B cell (primary cell): ENCODE results near the gene TRIM43B. TPM values are rescaled to one million over a fixed set of nuclear protein-coding genes. Genes with fewer than 3 reads are reported as not detected.
"Not testable (repeated sequence)": the region's sequence is repeated elsewhere in the genome, so short reads cannot be mapped to it uniquely, and the experiment has no call there.

Source experiments
- ATAC-seq: fragments of 200-7000 bp; cut with Tn5 transposase; one replicate; pipeline ENCODE4 v1.10.0; 2021; ENCODE audit warnings: low read depth, mild to moderate bottlenecking, moderate number of reproducible peaks, moderate library complexity
- CTCF ChIA-PET: fragments of 350-600 bp; sonication (Branson Sonifier 250); formaldehyde crosslinking; loops from one replicate; lab custom pipeline; 2021; ENCODE audit warnings: antibody characterized with exemption, inconsistent platforms; lab: Charles Lee
- POLR2A ChIA-PET: fragments of 350-600 bp; sonication (Branson Sonifier 250); formaldehyde crosslinking; loops from one replicate; lab custom pipeline; 2021; ENCODE audit warnings: antibody characterized with exemption; lab: Charles Lee
- DNase-seq: peaks from one replicate; pipeline ENCODE4 v3.0.0; 2013
- H2AFZ ChIP-seq: 2 replicates; pipeline ENCODE4 v1.6.1; 2012; ENCODE audit warnings: mild to moderate bottlenecking, low read depth, low read length; ENCODE audit not compliant: insufficient read depth, poor library complexity, severe bottlenecking
- H3K27ac ChIP-seq, 2 donors: 1 replicate in 1 of 2; 2 replicates in 1 of 2; pipeline ENCODE4 v1.5.1; 2012 to 2013; ENCODE audit warnings: low read length in 2 of 2, mild to moderate bottlenecking in 2 of 2, moderate library complexity in 1 of 2
- H3K27me3 ChIP-seq, 4 experiments: fragments of 200-600 bp in 1 of 4; sonication (generic) in 1 of 4; replicated peaks in 1 of 4; 1 replicate in 2 of 4; 2 replicates in 2 of 4; pipeline versions ENCODE4 v1.6.1 to v1.7.0; 2013 to 2016; ENCODE audit warnings: low read length in 3 of 4, mild to moderate bottlenecking in 2 of 4, mixed read lengths in 1 of 4, moderate library complexity in 1 of 4; ENCODE audit not compliant: insufficient read depth in 4 of 4, control insufficient read depth in 3 of 4; ENCODE audit errors: control extremely low read depth in 1 of 4
- H3K36me3 ChIP-seq, 2 experiments: replicated peaks in 1 of 2; 1 replicate in 1 of 2; 2 replicates in 1 of 2; pipeline versions ENCODE4 v1.6.1 to v1.7.1; 2013; ENCODE audit warnings: low read length in 1 of 2; ENCODE audit not compliant: insufficient read depth in 2 of 2, control insufficient read depth in 1 of 2; ENCODE audit errors: control extremely low read depth in 1 of 2, extremely low read depth in 1 of 2
- H3K4me1 ChIP-seq, 2 donors: fragments of 200-600 bp in 1 of 2; sonication (generic) in 1 of 2; 1 replicate in 1 of 2; 2 replicates in 1 of 2; pipeline versions ENCODE4 v1.5.1 to v1.6.1; 2013 to 2017; ENCODE audit warnings: low read length in 2 of 2; ENCODE audit not compliant: control insufficient read depth in 2 of 2, insufficient read depth in 2 of 2
- H3K4me2 ChIP-seq: replicated peaks from 2 replicates; pipeline ENCODE3; 2012; ENCODE audit warnings: mild to moderate bottlenecking, low read depth, low read length; ENCODE audit not compliant: poor library complexity, severe bottlenecking
- H3K4me3 ChIP-seq, 5 experiments: fragments of 200-600 bp in 1 of 5; sonication (generic) in 1 of 5; 1 replicate in 3 of 5; 2 replicates in 2 of 5; pipeline versions ENCODE4 v1.5.1 to v1.7.0; 2011 to 2016; ENCODE audit warnings: low read length in 4 of 5, mild to moderate bottlenecking in 4 of 5, low read depth in 2 of 5, control low read depth in 1 of 5, moderate library complexity in 1 of 5; ENCODE audit not compliant: insufficient read depth in 1 of 5; ENCODE audit errors: control extremely low read depth in 1 of 5, extremely low read depth in 1 of 5
- H3K79me2 ChIP-seq: fragments of 200-600 bp; sonication (generic); one replicate; pipeline ENCODE4 v1.6.0; 2016; ENCODE audit warnings: low read length; ENCODE audit not compliant: control insufficient read depth, insufficient read depth
- H3K9ac ChIP-seq: fragments of 200-600 bp; sonication (generic); 2 replicates; pipeline ENCODE4 v1.6.1; 2017; ENCODE audit warnings: mild to moderate bottlenecking, low read length, moderate library complexity
- H3K9me3 ChIP-seq, 3 donors: one replicate each; pipeline versions ENCODE4 v1.6.1 to v1.7.1; 2013; ENCODE audit warnings: low read length in 2 of 3; ENCODE audit not compliant: control insufficient read depth in 2 of 3, insufficient read depth in 1 of 3; ENCODE audit errors: control extremely low read depth in 1 of 3
- H4K20me1 ChIP-seq: 2 replicates; pipeline ENCODE4 v1.6.0; 2012; ENCODE audit warnings: mild to moderate bottlenecking, low read length; ENCODE audit not compliant: insufficient read depth, control insufficient read depth, poor library complexity, severe bottlenecking
- H3K27ac Mint-ChIP-seq: one replicate; pipeline ENCODE4 v1.8.0; 2021; ENCODE audit warnings: mixed read lengths
- H3K27me3 Mint-ChIP-seq: one replicate; pipeline ENCODE4 v1.8.0; 2021; ENCODE audit warnings: mixed read lengths
- H3K4me1 Mint-ChIP-seq: one replicate; pipeline ENCODE4 v1.8.0; 2021; ENCODE audit warnings: mixed read lengths
- H3K4me3 Mint-ChIP-seq: one replicate; pipeline ENCODE4 v1.8.0; 2021; ENCODE audit warnings: mixed read lengths
- H3K9me3 Mint-ChIP-seq: one replicate; pipeline ENCODE4 v1.8.0; 2022; ENCODE audit warnings: mixed read lengths; ENCODE audit not compliant: insufficient read depth
- CTCF ChIP-seq: fragments of 200-600 bp; IDR thresholded peaks from one replicate; pipeline ENCODE4 v1.8.0; 2022; ENCODE audit warnings: antibody characterized with exemption, mild to moderate bottlenecking
- EZH2 ChIP-seq: IDR thresholded peaks from 2 replicates; pipeline ENCODE4 v1.6.1; 2012; ENCODE audit warnings: borderline replicate concordance, low read depth, mild to moderate bottlenecking, moderate library complexity, low read length; ENCODE audit not compliant: insufficient read depth, poor library complexity, severe bottlenecking
- WGBS: methylation state at CpG from one replicate; pipeline ENCODE4 v1.1.5; 2013; ENCODE audit warnings: missing lambda C conversion rate; ENCODE audit not compliant: insufficient coverage; 5-methylcytosine and 5-hydroxymethylcytosine counted together
- intact Hi-C: fragments of 100-400 bp; cut with micrococcal nuclease; formaldehyde crosslinking; loops from one replicate; pipeline ENCODE4 v1.10.0; 2022
- polyA minus RNA-seq: library from RNA; depleted of rRNA, polyadenylated mRNA; stranded (reverse); fragments of >200 nt; gene quantifications from 2 replicates; pipeline ENCODE4 v1.2.3, GENCODE V29; 2012
- polyA plus RNA-seq: library from polyadenylated mRNA; depleted of rRNA; stranded (reverse); fragments of >200 nt; gene quantifications from 2 replicates; pipeline ENCODE4 v1.2.3, GENCODE V29; 2012
- total RNA-seq, 2 donors: library from RNA; stranded (reverse); fragments of 120-200 nt in 1 of 2; gene quantifications; 1 replicate in 1 of 2; 2 replicates in 1 of 2; pipeline versions ENCODE4 v1.2.3 to v1.2.4, GENCODE V29; 2013 to 2022

The TRIM43B gene
- total RNA-seq (not detected in 2 replicates), polyA plus RNA-seq (not detected in 2 replicates), polyA minus RNA-seq (not detected in 2 replicates)
- not detected for total RNA-seq (2013)

DNA sequence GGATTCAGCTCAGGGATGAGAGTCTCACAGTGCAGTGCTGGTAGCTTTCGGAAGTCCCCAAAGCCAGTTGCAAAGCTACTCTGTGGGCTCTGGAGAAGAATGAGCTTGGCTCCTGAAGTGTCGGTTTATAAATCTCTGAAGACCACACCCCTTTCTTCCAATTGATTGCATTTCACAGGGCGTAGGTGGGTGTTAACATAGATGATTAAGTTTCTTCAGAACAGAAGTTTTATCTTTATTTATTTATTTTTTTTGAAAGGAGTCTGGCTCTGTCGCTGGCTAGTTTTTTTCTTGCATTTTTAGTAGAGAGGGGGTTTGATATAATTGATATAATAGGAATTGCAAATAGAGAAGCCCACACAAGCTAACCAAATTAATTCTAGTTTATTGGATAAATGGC, at the start of gene TRIM43B:
Gene TRIM43B, minus strand, starts transcription at position 101 of the 400 bp plus-strand sequence. CDS start 2,040 bp downstream, outside the sequence.
- H2AFZ ChIP-seq, H3K4me3 ChIP-seq, H3K9ac ChIP-seq, H3K4me3 Mint-ChIP-seq, H3K36me3 ChIP-seq, H3K27ac Mint-ChIP-seq, H3K9me3 ChIP-seq, H3K27ac ChIP-seq, POLR2A ChIA-PET, H3K9me3 Mint-ChIP-seq, DNase-seq, H3K27me3 ChIP-seq, H4K20me1 ChIP-seq, CTCF ChIA-PET, intact Hi-C loops, H3K4me2 ChIP-seq, H3K4me1 Mint-ChIP-seq, H3K4me1 ChIP-seq, ATAC-seq, H3K27me3 Mint-ChIP-seq, H3K79me2 ChIP-seq: not testable (repeated sequence)
- WGBS, result no CpG with 5 or more reads among the region's 4 CpGs

- Mint-ChIP-seq H3K27me3 (no peaks in the 10 kb centered on the region), H3K4me1 (peaks cover 31% of the 10 kb centered on the region), H3K4me3 (no peak overlapping the region), H3K9me3 (no peaks in the 10 kb centered on the region), H3K27ac (no peak overlapping the region)
- H3K4me3 ChIP-seq, result no peak overlapping the region
- H3K27ac ChIP-seq, result no peak overlapping the region
- no peak overlapping the region for H2AFZ ChIP-seq
- H3K79me2 ChIP-seq, result peaks cover 8% of the 10 kb centered on the region
- H3K4me2 ChIP-seq, result no peak overlapping the region
- H3K36me3 ChIP-seq, result peaks cover 0 to 6% of the 10 kb centered on the region in 2 experiments
- H4K20me1 ChIP-seq, result no peaks in the 10 kb centered on the region
- peaks cover 0 to under 1% (median 0%) of the 10 kb centered on the region in 3 donors for H3K9me3 ChIP-seq
- ChIA-PET CTCF (interaction anchor here (1.1 kb wide), 1 partner anchor 30 kb away, joined by 3 read pairs; no protein-coding TSS in a partner anchor), POLR2A (no interaction called here)
- TF ChIP-seq EZH2, result no peak
- no peak for TF ChIP-seq CTCF
- H3K4me1 ChIP-seq, result peaks cover 0 to 12% of the 10 kb centered on the region in 2 donors
- WGBS, result 75% methylated on average over 1 of the region's 4 CpGs
- ATAC-seq (no peak), DNase-seq (no peak)
- no peaks in the 10 kb centered on the region for H3K27me3 ChIP-seq
- H3K9ac ChIP-seq, result no peak overlapping the region
- intact Hi-C loops, result no loop called here
Measured at GRCh38 chr2:95531254-95531771, 46.8 kb upstream of the TRIM43B start.
